GM18867 (cell line): ENCODE results near the gene ORC2.
"Not testable (repeated sequence)": the region's sequence is repeated elsewhere in the genome, so short reads cannot be mapped to it uniquely, and the experiment has no call there.

Experiments
- ATAC-seq: cut with Tn5 transposase; IDR thresholded peaks from one replicate; pipeline ENCODE4 v1.9.1; 2021; ENCODE audit warnings: mild to moderate bottlenecking, moderate library complexity; ENCODE audit not compliant: unreplicated experiment

The ORC2 gene

DNA sequence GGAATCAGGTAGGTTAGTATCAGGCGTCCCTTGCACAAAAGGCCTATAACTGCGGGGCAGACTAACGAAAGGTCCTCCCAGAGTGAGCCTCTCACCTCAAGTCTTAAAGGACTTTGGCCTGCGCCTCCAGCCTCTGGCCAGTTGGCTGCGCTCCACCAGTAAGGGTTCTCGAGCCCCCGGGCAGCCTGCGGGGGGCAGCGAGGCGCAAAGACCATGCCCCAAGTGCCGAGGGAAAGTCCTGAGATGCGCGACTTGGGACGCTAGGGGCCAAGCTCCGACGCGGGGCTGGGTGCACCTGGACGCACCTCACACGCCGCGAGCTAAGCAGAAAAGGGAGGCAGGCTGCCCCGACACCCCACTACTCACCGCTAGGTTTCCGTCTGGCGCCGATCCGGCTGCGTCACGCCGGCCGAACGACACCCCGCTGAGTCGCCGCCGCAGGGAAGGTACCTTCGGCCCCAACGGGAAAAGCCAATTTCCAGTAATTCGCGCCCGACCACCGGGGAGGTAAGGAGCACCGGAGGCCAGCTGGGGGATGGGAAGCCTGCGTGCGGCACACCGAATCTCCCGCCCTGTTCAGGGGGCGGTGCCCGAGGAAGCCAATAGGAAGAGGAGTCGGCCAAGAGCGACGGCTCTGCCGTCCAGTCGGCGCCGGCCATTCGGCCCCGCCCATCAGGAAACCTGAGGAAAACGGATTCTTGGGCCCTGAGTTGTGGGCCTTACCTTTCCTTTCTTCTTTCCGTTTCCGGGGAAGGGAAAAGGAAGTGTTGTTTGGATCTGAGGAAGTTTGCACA, at the start of gene ORC2:
ORC2 (minus strand) TSS at position 537 of the 794 bp plus-strand sequence. CDS start 5,537 bp downstream, outside the sequence.
- ATAC-seq = peak; percentile 92

DNA sequence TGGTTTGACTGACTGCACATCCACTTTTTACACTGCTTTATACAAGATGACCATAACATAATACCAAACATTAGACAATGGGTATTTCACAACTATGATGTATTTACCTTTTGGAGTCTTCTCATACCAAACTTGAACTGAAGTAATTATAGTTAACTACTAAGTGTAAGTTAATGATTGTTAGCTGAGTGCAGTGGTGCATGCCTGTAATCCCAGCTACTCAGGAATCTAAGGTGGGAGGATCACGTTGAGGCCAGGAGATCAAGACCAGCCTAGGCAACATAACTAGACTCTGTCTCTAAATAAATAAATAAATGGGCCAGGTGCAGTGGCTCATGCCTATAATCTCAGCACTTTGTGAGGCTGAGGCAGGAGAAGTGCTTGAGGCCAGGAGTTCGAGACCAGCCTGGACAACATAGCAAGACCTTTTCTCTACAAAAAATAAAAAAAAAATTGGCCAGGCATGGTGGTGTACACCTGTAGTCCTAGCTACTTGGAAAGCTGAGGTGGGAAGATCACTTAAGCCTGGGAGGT, 44.9 kb upstream of the ORC2 start:
- no peak for ATAC-seq

GRCh38 chr2:201007584-201007998, 44.1 kb upstream of the ORC2 start:
- no peak for ATAC-seq

DNA sequence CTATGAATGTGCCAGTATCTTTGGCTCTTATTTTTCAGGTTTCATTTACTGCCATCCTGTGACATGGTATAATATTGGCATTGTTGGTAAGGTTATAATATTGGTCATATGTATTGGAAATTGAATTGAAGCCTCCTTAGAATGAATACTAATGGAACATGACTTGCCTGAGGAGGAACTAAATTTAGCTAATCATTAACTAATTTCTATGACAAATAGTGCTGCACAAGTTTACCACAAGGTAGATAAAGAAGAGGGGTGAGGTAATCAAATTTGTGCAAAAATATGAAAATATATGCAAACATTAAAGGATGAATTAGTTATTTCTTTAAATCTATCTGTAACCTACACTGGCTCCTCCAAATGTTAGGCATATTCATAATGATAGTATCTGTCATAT, 43.2 kb upstream of the ORC2 start:
- ATAC-seq = no peak

- no peak for ATAC-seq
Observed at GRCh38 chr2:201004370-201004769, 40.9 kb upstream of the ORC2 start.

GRCh38 chr2:200993097-200993496, 29.6 kb upstream of the ORC2 start:
- ATAC-seq = no peak

- no peak for ATAC-seq
Observed at GRCh38 chr2:200987137-200987536, 23.7 kb upstream of the ORC2 start.

DNA sequence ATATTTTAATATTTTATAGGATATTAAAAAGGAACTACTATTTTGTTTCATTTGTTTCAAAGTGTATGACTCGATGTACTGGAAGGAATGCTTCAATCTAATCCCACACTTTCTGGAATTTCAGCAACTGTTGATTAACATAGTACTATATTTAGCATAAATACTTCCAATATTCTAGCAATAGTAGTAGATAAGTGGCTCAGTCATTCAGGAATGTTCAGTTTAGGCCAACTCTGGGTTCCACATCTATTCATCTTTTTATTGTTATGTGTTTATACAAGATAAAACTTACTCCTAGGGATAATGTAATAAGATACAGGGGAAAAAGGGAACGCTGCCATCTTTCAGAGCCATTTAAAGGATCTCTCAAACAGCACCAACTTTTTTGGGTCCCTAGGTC, 22.3 kb upstream of the ORC2 start:
- ATAC-seq = no peak

DNA sequence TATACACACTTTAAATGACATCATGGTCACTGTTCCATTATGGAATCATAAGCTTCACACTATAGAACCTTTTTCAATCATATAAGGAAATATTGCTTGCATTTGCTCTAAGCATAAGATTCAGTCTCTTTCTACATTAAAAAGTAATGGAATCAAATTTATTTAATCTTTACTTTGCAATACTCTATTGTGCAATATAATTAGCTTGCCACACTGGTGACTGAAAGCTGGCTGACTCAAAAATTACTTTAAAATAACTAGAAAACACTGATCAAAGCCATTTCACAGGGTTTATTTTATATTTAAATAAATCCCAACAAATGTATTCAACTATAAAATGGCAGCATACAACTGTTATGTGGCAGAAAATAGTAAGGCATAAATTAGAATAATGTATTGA, 13.2 kb upstream of the ORC2 start:
- no peak for ATAC-seq

DNA sequence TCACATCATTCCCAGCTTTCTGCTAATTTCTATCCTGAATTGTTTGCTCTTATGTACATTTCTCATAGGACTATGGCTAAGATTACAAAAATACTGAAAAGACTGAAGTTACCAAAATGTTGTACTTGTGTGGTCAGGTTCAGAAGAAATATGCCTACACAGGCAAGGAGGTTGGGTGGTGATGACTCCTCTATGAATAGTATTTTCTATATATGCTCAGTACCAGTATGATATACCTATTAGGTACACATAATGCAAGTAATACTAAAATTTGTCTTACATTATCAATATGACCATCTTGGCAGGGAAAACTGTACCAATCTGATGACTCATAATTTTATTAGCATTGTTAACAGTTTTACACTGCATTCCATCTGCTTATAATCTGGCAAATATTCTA, 12.2 kb upstream of the ORC2 start:
- no peak for ATAC-seq

DNA sequence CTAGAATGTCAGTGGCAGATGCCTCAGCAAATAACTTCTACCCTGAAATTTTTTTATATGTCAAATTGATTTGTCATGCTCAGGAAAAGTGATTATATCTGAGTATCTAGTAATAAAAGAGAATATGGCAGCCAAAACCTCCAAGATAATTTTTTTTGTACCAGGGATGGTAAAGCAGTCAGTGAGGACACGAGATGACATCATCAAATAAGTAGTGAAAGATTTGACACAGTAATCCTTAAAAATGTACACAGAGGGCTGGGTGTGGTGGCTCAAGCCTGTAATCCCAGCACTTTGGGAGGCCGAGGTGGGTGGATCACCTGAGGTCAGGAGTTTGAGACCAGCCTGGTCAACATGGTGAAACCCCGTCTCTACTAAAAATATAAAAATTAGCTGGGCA, 6.6 kb upstream of the ORC2 start:
- ATAC-seq = not testable (repeated sequence)

DNA sequence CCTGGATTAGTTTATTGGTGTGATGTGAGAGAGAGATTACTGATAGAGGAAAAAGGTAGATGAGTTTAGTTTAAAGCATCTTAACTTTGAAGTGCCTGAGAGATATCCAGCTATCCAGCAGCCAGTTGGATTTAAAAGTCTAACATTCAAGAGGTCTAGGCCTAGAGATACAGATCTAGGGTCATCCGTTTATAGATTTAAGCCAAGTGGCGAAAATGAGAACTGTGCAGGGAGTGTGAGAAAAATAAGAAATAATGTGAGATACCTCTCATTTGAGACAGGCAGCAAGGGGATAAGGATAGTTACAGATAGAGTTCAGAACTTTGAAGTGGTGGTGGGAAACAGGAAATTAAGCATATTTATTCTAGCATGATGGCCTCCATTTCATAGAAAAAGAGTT, 5.3 kb upstream of the ORC2 start:
- no peak for ATAC-seq

GRCh38 chr2:200968162-200968561, 4.7 kb upstream of the ORC2 start:
- ATAC-seq = no peak

- ATAC-seq = no peak
Observed at GRCh38 chr2:200966770-200967169, 3.3 kb upstream of the ORC2 start.

GRCh38 chr2:200964498-200964897, 1.0 kb upstream of the ORC2 start:
- no peak for ATAC-seq

- ATAC-seq = peak; percentile 9
Observed at GRCh38 chr2:200963918-200964252, 425 bp upstream of the ORC2 start.

- peak; percentile 22 for ATAC-seq
Observed at GRCh38 chr2:200962811-200963123, 693 bp downstream of the ORC2 start.

GRCh38 chr2:200961674-200962073, 1.8 kb downstream of the ORC2 start:
- no peak for ATAC-seq

DNA sequence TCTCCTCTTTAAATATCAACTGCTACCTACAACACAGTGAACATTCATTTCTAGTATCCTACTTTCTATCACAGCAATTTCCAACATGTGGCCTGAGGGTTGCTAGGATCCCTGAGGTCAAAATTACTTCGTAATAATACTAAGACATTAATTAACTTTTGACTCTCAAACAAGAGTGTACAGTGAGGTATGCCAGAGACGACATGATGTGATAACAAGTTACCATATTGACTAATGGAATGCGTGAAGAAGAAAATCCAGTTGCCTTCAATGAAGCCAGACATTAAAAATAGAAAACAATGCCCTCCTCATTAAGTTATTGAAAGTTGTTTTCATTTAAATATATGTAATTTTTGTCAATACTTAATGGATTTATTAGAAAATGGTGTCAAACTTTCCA, 13.1 kb downstream of the ORC2 start:
- ATAC-seq = no peak

- ATAC-seq = no peak
Observed at GRCh38 chr2:200945395-200945729, 18.1 kb downstream of the ORC2 start.

DNA sequence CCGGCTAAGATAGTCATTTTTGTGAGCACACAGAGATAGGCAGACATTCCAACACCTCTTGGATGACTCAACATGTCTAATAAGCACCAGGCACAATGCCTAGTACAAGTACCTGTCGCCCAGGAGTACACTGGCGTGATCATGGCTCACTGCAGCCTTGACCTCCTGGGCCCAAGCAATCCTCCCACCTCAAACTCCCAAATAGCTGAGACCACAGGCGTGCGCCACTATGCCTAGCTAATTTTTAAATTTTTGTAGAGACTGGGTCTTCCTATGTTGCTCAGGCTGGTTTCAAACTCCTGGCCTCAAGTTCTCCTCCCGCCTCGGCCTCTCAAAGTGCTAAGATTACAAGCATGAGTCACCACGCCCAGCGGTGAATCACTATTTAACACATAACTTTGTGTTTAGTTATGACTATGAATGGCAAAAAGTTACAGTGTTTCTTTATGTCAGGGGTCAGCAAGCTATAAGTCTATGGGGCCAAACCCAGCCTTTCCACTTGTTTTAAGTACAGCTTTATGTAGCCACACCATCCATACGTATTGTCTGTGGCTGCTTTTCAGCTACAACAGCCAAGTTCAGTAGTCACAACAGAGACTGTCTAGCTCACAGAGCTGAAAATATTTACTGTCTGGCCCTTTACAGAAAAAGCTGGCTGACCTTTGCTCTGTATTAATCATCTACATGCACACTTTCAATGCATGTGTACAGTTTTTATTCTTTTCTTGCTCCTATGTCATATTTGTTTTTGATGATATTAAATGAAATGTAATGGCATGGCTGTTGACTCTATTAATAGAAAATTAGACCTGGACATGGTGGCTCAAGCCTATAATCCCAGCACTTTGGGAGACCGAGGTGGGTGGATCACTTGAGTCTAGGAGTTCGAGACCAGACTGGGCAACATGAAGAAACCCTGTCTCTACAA, 18.7 kb downstream of the ORC2 start:
- no peak for ATAC-seq

- no peak for ATAC-seq
Observed at GRCh38 chr2:200943527-200944105, 19.8 kb downstream of the ORC2 start.
